K562 (cell line): ENCODE measurements around the gene PTCH2. TPM values are rescaled to one million over a fixed set of nuclear protein-coding genes. Genes with fewer than 3 reads are reported as not detected.

Experiments
- BMI1 ChIP-seq: fragments of 150-350 bp; IDR thresholded peaks from 2 replicates; pipeline ENCODE4 v1.6.1; 2014; ENCODE audit warnings: low read length
- MGA ChIP-seq: fragments of 450-650 bp; IDR thresholded peaks from 2 replicates; pipeline ENCODE4 v1.6.1; 2016; ENCODE audit warnings: mild to moderate bottlenecking, moderate library complexity
- NELFE ChIP-seq: IDR thresholded peaks from 2 replicates; pipeline ENCODE4 v1.6.1; 2011; ENCODE audit warnings: mild to moderate bottlenecking; ENCODE audit not compliant: insufficient read depth, insufficient read length
- NFRKB ChIP-seq: fragments of 450-650 bp; IDR thresholded peaks from 2 replicates; pipeline ENCODE4 v1.6.1; 2016; ENCODE audit warnings: low read depth
- ZBTB49 ChIP-seq: sonication (generic); formaldehyde crosslinking; IDR thresholded peaks from 2 replicates; pipeline ENCODE4 v1.8.0; 2022; ENCODE audit warnings: missing genetic modification reagents, mild to moderate bottlenecking, borderline replicate concordance
- polyA plus RNA-seq, 8 experiments: library from polyadenylated mRNA; depleted of rRNA in 4 of 8; stranded (reverse) in 5 of 8; unstranded in 3 of 8; fragments of >200 nt; fragmentation: Nextera tagmentation in 2 of 8; fragmentation: Illumina TruSeq in 1 of 8; extraction: Ambion mirVana in 2 of 8; extraction: Trizol in 1 of 8; gene quantifications; 2 replicates each; pipeline versions ENCODE4 v1.2.1 to v1.2.3, GENCODE V29; 2011 to 2014; ENCODE audit warnings: inconsistent platforms in 1 of 8, missing spikeins in 1 of 8
- total RNA-seq, 7 experiments: library from RNA; depleted of rRNA in 6 of 7; stranded (reverse); fragments of >200 nt in 6 of 7; fragmentation: Illumina TruSeq in 2 of 7; extraction: Trizol in 2 of 7; gene quantifications; 2 replicates each; pipeline versions ENCODE4 v1.2.1 to v1.2.3, GENCODE V29; 2011 to 2021; ENCODE audit warnings: low replicate concordance in 1 of 7
- TF ChIP-seq, protein P1 (sequence below): fragments of 450-650 bp; IDR thresholded peaks from 2 replicates; pipeline ENCODE4 v1.6.1; 2016; ENCODE audit warnings: mild to moderate bottlenecking
- TF ChIP-seq, protein P2 (sequence below): sonication (generic); formaldehyde crosslinking; IDR thresholded peaks from 2 replicates; pipeline ENCODE4 v1.8.1; 2023; ENCODE audit warnings: mild to moderate bottlenecking, missing genetic modification reagents

Gene PTCH2
- total and polyA plus RNA-seq, 9 of the 15 experiments (the other 6 are each of a cell fraction or from before 2014, with no cell fraction given) = 0.15 to 27.3 (median 0.48) TPM; not detected in 1

DNA sequence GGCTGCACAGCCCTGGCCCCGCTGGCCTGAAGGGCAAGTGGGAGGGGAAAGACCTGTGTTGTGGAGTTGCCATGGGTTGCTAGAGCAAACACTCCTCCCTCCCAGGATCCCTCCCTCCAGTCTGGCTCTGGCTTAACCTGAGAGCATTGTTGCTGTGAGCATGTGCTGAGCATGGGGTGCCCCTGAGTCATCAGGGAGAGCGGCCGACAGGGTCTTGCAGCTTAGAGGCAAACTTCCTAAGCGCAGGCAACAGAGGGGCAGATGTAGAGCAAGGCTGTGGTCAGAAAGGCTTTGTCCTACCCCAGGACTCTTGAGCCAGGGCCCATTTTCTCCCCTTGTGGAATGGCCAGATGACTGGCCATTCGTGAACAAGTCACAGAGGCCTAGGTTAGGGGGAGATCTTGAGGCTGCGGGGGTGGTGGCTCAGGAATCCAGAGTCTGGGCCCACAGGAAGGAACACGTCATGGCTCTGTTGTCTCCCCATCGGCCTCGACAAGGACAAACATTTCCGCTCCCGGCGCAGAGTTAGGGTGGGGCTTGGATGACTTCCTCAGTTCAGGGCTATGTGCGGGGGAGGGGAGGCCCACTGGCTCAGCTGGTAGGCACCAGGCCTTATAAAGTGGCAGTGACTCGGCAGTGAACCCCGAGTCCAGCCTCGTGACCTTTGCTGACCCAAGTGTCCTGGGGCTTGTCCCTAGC lies 35.5 kb downstream of the PTCH2 start (continued):
- peak; percentile 100 for TF ChIP-seq MGA
- TF ChIP-seq, protein P1, sequence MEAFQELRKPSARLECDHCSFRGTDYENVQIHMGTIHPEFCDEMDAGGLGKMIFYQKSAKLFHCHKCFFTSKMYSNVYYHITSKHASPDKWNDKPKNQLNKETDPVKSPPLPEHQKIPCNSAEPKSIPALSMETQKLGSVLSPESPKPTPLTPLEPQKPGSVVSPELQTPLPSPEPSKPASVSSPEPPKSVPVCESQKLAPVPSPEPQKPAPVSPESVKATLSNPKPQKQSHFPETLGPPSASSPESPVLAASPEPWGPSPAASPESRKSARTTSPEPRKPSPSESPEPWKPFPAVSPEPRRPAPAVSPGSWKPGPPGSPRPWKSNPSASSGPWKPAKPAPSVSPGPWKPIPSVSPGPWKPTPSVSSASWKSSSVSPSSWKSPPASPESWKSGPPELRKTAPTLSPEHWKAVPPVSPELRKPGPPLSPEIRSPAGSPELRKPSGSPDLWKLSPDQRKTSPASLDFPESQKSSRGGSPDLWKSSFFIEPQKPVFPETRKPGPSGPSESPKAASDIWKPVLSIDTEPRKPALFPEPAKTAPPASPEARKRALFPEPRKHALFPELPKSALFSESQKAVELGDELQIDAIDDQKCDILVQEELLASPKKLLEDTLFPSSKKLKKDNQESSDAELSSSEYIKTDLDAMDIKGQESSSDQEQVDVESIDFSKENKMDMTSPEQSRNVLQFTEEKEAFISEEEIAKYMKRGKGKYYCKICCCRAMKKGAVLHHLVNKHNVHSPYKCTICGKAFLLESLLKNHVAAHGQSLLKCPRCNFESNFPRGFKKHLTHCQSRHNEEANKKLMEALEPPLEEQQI = no peak
- TF ChIP-seq NELFE = no peak
- TF ChIP-seq ZBTB49 = no peak
- TF ChIP-seq, protein P2, sequence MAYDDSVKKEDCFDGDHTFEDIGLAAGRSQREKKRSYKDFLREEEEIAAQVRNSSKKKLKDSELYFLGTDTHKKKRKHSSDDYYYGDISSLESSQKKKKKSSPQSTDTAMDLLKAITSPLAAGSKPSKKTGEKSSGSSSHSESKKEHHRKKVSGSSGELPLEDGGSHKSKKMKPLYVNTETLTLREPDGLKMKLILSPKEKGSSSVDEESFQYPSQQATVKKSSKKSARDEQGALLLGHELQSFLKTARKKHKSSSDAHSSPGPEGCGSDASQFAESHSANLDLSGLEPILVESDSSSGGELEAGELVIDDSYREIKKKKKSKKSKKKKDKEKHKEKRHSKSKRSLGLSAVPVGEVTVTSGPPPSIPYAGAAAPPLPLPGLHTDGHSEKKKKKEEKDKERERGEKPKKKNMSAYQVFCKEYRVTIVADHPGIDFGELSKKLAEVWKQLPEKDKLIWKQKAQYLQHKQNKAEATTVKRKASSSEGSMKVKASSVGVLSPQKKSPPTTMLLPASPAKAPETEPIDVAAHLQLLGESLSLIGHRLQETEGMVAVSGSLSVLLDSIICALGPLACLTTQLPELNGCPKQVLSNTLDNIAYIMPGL = no peak; the same call in none of the 2 replicates
- peak; percentile 88 for TF ChIP-seq BMI1
- TF ChIP-seq NFRKB = peak; percentile 89
